Measurements from ENCODE around the gene UBE2G2.
"Not testable (repeated sequence)": the region's sequence is repeated elsewhere in the genome, so short reads cannot be mapped to it uniquely, and the experiment has no call there.

Gene UBE2G2

GRCh38 chr21:44835647-44835973 lies 34.0 kb upstream of the UBE2G2 start:
- DNase-seq: no peak

GRCh38 chr21:44834951-44835646 lies 33.5 kb upstream of the UBE2G2 start:
- no peak for DNase-seq

- no peak for DNase-seq
Observed at GRCh38 chr21:44834231-44834950, 32.8 kb upstream of the UBE2G2 start.

GRCh38 chr21:44833663-44834062 lies 32.0 kb upstream of the UBE2G2 start:
- no peak for DNase-seq

- DNase-seq: not testable (repeated sequence)
Observed at GRCh38 chr21:44832516-44833255, 31.1 kb upstream of the UBE2G2 start.

- no peak for DNase-seq
Observed at GRCh38 chr21:44831227-44831860, 29.7 kb upstream of the UBE2G2 start.

GRCh38 chr21:44829507-44830092 lies 28.0 kb upstream of the UBE2G2 start:
- no peak for DNase-seq

GRCh38 chr21:44828362-44829056 lies 26.9 kb upstream of the UBE2G2 start:
- DNase-seq: no peak

- DNase-seq: no peak
Observed at GRCh38 chr21:44823179-44823660, 21.6 kb upstream of the UBE2G2 start.

GRCh38 chr21:44822484-44823178 lies 21.0 kb upstream of the UBE2G2 start:
- DNase-seq: no peak

GRCh38 chr21:44820851-44821250 lies 19.2 kb upstream of the UBE2G2 start:
- no peak for DNase-seq

GRCh38 chr21:44819283-44820243 lies 17.9 kb upstream of the UBE2G2 start:
- DNase-seq: no peak

- no peak for DNase-seq
Observed at GRCh38 chr21:44818640-44819011, 17.0 kb upstream of the UBE2G2 start.

- DNase-seq: peak; percentile 41 to 76
Observed at GRCh38 chr21:44817914-44818639, 16.5 kb upstream of the UBE2G2 start, which contains the start of gene SUMO3. Gene SUMO3 (minus strand): TSS chr21:44818062. CDS start chr21:44817968, 94 bp downstream.

GRCh38 chr21:44817506-44817880 lies 15.9 kb upstream of the UBE2G2 start:
- peak; percentile 62 to 85 for DNase-seq

- DNase-seq: no peak
Observed at GRCh38 chr21:44816761-44817505, 15.3 kb upstream of the UBE2G2 start.

GRCh38 chr21:44815852-44816628 lies 14.4 kb upstream of the UBE2G2 start:
- no peak for DNase-seq

- no peak for DNase-seq
Observed at GRCh38 chr21:44815225-44815624, 13.6 kb upstream of the UBE2G2 start.

Measured in NCI-H1930 (cell line).